Embryonic facial prominence (tissue), 1 donor: ENCODE data around the gene SFTPB.
"Not testable (repeated sequence)": the region's sequence is repeated elsewhere in the genome, so short reads cannot be mapped to it uniquely, and the experiment has no call there.

Experiments used
- DNase-seq: peaks from one replicate; pipeline ENCODE4 v3.0.0-alpha.2; 2016; ENCODE audit errors: extremely low spot score

SFTPB gene

GRCh38 chr2:85675866-85676548, 8.0 kb upstream of the SFTPB start:
- no peak for DNase-seq

- no peak for DNase-seq
These were observed 7.4 kb upstream of the SFTPB start for GRCh38 chr2:85675427-85675826.

GRCh38 chr2:85674417-85674816, 6.4 kb upstream of the SFTPB start:
- DNase-seq: no peak

GRCh38 chr2:85673716-85674375, 5.8 kb upstream of the SFTPB start:
- DNase-seq: no peak

GRCh38 chr2:85672456-85672855, 4.5 kb upstream of the SFTPB start:
- DNase-seq: no peak

GRCh38 chr2:85670416-85670815, 2.4 kb upstream of the SFTPB start:
- not testable (repeated sequence) for DNase-seq

- no peak for DNase-seq
These were observed 1.6 kb upstream of the SFTPB start for GRCh38 chr2:85669549-85669948.

GRCh38 chr2:85668857-85669142, 801 bp upstream of the SFTPB start:
- DNase-seq: no peak

GRCh38 chr2:85667561-85668008, 414 bp downstream of the SFTPB start:
- no peak for DNase-seq

- DNase-seq: no peak
These were observed 1.3 kb downstream of the SFTPB start for GRCh38 chr2:85666435-85667316.

GRCh38 chr2:85666016-85666415, 2.0 kb downstream of the SFTPB start:
- no peak for DNase-seq

GRCh38 chr2:85665264-85665937, 2.6 kb downstream of the SFTPB start:
- DNase-seq: no peak

- no peak for DNase-seq
These were observed 4.1 kb downstream of the SFTPB start for GRCh38 chr2:85663594-85664565.

- no peak for DNase-seq
These were observed 5.0 kb downstream of the SFTPB start for GRCh38 chr2:85662899-85663593.

- no peak for DNase-seq
These were observed 6.7 kb downstream of the SFTPB start for GRCh38 chr2:85661139-85661858.

- DNase-seq: no peak
These were observed 7.3 kb downstream of the SFTPB start for GRCh38 chr2:85660725-85661124.

- not testable (repeated sequence) for DNase-seq
These were observed 7.7 kb downstream of the SFTPB start for GRCh38 chr2:85660301-85660700.

GRCh38 chr2:85659324-85659981, 8.5 kb downstream of the SFTPB start:
- DNase-seq: no peak

GRCh38 chr2:85657399-85657798, 10.6 kb downstream of the SFTPB start:
- DNase-seq: not testable (repeated sequence)
